ENCODE measurements around the gene VEZF1.
A peak's percentile ranks its signal among the peaks of the same experiment; 100 is the strongest.
"Not testable (repeated sequence)": the region's sequence is repeated elsewhere in the genome, so short reads cannot be mapped to it uniquely, and the experiment has no call there.

Gene VEZF1

DNA sequence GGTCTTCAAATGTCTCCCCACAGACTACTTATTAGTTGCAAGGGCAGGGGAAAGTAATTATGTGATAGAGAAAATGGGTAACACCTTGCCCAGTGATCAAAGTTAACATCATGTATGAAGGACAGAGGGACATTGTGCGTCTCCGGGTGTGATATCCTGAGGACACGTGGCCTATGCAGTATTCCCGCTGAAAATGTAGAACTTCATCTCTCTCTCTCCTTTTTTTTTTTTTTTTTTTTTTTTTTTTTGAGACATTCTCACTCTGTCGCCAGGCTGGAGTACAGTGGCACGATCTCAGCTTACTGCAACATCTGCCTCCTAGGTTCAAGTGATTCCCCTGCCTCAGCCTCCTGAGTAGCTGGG lies 24.9 kb downstream of the VEZF1 start:
- no peak overlapping the region for H3K4me3 ChIP-seq (ENCODE audit: low read depth, low read length)
- TF ChIP-seq, protein P1, sequence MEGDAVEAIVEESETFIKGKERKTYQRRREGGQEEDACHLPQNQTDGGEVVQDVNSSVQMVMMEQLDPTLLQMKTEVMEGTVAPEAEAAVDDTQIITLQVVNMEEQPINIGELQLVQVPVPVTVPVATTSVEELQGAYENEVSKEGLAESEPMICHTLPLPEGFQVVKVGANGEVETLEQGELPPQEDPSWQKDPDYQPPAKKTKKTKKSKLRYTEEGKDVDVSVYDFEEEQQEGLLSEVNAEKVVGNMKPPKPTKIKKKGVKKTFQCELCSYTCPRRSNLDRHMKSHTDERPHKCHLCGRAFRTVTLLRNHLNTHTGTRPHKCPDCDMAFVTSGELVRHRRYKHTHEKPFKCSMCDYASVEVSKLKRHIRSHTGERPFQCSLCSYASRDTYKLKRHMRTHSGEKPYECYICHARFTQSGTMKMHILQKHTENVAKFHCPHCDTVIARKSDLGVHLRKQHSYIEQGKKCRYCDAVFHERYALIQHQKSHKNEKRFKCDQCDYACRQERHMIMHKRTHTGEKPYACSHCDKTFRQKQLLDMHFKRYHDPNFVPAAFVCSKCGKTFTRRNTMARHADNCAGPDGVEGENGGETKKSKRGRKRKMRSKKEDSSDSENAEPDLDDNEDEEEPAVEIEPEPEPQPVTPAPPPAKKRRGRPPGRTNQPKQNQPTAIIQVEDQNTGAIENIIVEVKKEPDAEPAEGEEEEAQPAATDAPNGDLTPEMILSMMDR (IDR thresholded peaks at IDR 0.05; ENCODE audit: insufficient read depth, low read depth, low read length, missing control alignments): no peak
- DNase-seq (ENCODE audit: low read depth): no peak

DNA sequence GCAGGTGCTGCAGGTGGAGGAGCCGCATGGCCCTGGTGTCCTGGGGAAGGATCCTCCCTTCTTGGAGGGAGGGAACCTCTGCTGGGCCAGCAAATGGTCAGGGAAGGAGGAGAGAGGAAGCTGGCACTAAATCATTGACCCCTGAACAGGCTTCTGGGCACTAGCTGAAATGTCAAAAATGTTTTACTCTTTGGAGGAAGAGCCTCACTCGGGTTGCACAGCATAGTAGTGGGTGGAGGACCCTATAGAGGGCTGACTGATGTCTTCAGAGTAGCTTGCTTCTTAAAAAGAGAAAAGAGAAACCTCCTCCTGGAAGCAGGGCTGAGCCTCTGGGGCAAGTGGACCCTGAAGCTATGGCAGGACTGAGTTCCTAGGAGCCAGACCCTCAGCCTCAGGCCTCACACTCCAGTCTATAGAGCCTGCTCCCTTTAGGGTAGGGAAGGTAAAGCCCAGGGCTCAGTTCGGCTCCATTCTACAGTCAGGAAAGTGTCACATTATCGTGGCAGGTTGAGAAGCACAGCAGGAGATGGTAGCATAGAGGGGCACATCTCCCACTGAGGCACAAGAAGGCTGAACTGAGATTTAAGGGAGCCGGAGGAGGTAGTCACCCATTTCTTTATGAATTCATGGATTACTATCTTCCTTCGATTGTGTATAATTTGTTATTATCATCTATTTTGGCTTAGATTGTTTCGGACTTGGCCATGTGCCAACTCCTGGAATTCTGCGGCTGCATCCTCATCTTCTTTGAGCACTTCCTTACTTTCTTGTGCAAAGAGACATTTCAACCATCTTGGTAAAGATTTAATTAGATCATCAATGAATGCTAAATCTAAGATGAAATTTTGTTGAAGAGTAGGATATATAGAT lies 25.5 kb downstream of the VEZF1 start:
- no peak for DNase-seq (ENCODE audit: low read depth)
- TF ChIP-seq, protein P1 (IDR thresholded peaks at IDR 0.05; ENCODE audit: insufficient read depth, low read depth, low read length, missing control alignments): no peak
- no peak overlapping the region for H3K4me3 ChIP-seq (ENCODE audit: low read depth, low read length)

DNA sequence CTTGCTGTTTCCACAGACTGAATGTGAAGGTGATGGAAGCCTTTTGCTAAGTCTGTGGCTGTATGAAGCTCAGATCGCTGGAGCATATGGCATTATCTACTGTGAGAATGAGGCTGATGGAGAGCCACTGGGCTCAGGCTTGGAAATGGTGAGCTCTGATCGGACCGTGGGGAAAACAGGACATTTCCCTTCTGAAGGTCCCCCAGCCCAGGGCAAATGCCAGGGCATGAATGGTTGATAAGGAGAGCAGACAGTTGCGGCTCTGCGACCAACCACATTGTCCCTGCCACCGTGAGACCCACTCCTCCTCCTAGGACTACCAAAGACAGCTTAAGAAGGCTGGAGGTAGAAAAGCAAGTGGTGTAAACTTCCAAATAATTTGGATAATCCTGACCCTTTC lies 28.1 kb downstream of the VEZF1 start:
- TF ChIP-seq, protein P1 (IDR thresholded peaks at IDR 0.05; ENCODE audit: insufficient read depth, low read depth, low read length, missing control alignments): no peak
- DNase-seq (ENCODE audit: low read depth): no peak
- H3K4me3 ChIP-seq (ENCODE audit: low read depth, low read length): no peak overlapping the region

DNA sequence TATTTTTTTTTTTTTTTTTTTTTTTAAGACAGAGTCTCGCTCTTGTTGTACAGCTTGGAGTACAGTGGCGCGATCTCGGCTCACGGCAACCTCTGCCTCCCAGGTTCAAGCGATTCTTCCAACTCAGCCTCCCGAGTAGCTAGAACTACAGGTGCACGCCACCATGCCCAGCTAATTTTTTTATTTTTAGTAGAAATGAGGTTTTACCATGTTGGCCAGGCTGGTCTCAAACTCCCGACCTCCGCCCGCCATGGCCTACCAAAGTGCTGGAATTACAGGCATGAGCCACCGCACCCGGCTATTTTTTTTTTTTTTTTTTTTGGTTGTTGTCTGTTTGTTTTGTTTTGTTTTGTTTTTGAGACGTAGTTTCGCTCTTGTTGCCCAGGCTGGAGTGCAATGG lies 29.7 kb downstream of the VEZF1 start:
- DNase-seq (ENCODE audit: low read depth); H3K4me3 ChIP-seq (ENCODE audit: low read depth, low read length): not testable (repeated sequence)

DNA sequence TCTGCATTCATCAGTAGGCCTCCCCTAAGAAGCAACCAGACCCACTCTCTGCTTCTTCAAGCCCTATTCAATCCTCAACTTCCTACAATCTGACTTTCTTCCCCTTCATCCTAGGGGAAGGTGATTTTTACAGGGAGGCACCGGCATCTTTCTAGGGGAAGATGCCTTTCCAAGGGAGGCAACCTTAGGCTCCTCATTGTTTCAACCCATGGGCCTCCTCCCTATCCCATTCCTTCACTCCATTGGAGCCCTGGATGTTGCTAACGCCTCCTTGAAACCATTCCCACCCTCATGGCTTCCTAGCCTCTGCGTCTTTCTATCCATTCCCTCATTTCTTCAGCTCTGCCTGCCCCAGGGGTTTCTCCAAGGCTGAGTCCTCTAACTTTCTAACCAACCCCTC lies 30.2 kb downstream of the VEZF1 start:
- DNase-seq (ENCODE audit: low read depth): no peak
- no peak overlapping the region for H3K4me3 ChIP-seq (ENCODE audit: low read depth, low read length)
- TF ChIP-seq, protein P1 (IDR thresholded peaks at IDR 0.05; ENCODE audit: insufficient read depth, low read depth, low read length, missing control alignments): no peak

DNA sequence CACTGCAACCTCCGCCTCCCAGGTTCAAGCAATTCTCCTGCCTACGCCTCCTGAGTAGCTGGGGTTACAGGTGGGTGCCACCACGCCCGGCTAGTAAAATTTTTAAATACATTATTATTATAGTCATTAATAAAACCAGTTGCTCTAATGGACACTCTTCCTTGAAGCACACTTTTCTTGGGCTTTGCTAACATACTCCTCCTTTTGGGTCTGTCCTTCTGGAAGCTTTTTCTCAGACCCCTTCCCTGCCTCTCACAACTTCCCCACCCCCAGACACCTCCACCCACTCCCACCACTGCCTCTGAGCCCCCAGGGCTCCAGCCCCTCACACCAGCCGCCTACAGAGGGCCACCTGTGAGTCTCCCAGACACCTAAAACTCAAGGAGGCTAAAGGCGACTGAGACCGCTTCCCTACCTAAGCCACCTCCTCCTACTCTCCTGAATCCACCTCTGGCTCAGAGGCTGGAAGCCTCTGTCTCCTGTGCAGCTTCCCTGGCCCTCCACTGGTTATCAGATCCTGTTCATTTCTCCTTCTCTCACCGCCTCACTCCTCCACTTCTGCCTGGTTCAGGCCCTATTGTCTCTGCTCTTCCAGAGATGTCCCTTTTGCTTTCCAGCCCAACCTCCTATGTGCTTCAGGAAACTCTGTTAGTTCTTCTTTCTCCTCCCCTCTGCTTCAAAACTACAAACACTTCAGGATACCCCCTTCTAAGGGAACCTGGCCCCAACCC lies 30.8 kb downstream of the VEZF1 start:
- TF ChIP-seq, protein P1 (IDR thresholded peaks at IDR 0.05; ENCODE audit: insufficient read depth, low read depth, low read length, missing control alignments): no peak
- H3K4me3 ChIP-seq (ENCODE audit: low read depth, low read length): no peak overlapping the region
- no peak for DNase-seq (ENCODE audit: low read depth)

DNA sequence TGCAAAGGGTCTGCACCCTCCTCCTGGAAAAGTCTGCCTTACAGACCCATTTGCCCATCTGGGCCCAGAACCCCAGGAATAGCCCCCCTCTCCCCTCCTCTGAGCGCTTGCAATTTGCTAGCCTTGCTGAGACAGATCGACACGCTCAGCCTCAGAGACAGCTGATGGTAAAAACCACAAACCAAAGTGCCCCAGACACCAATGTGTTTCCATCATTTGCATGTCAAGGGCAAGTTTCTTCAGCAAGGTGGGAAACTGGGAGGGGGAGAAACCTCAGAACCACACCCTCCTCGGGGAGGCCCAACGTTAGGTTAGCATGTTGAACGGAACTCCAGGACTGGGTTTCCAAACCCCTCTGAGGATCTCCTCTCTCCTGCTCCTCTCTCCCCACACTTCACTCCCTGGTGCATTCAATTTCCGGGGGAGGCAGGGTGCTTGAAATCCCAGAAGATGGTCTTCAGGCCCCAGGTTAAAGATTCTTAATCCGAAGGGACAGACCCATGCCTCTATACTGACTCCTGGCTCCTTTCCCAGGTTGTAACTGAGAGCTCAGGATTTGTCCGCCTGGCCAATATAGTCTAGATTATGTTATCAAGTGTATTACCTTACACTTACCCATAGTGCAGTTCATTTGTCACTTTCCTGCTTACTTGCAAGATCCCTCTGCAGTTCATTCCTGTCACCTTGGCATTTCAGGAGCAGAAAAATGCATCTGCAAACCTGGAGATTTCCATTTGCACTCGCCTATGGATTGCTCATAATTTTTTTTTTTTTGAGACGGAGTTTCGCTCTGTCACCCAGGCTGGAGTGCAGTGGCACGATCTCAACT lies 31.5 kb downstream of the VEZF1 start:
- no peak overlapping the region for H3K4me3 ChIP-seq (ENCODE audit: low read depth, low read length)
- TF ChIP-seq, protein P1 (IDR thresholded peaks at IDR 0.05; ENCODE audit: insufficient read depth, low read depth, low read length, missing control alignments): no peak
- peak; percentile 86 for DNase-seq (ENCODE audit: low read depth)
